Astrocyte (in vitro differentiated cells and primary cell): ENCODE measurements around the gene HOXD12. TPM values are rescaled to one million over a fixed set of nuclear protein-coding genes. Genes with fewer than 3 reads are reported as not detected.

Experiments
- DNase-seq: peaks from one replicate; pipeline ENCODE4 v3.0.0-alpha.2; 2010; ENCODE audit warnings: low read depth
- FAIRE-seq: peaks from 2 replicates; lab custom pipeline; 2011; peaks lifted over from hg19 to GRCh38; lab: Jason Lieb, UNC
- H2AFZ ChIP-seq: 2 replicates; pipeline ENCODE4 v1.6.0; 2012; ENCODE audit warnings: low read depth, low read length, inconsistent platforms
- H3K27ac ChIP-seq: 2 replicates; pipeline ENCODE4 v1.5.1; 2011; ENCODE audit warnings: low read depth, low read length, inconsistent platforms
- H3K27me3 ChIP-seq: 2 replicates; pipeline ENCODE4 v1.6.0; 2011; ENCODE audit warnings: low read length, inconsistent platforms; ENCODE audit not compliant: insufficient read depth
- H3K36me3 ChIP-seq: 2 replicates; pipeline ENCODE4 v1.5.1; 2011; ENCODE audit warnings: low read length, inconsistent platforms; ENCODE audit not compliant: insufficient read depth
- H3K4me1 ChIP-seq: 2 replicates; pipeline ENCODE4 v1.5.1; 2011; ENCODE audit warnings: low read length, inconsistent platforms; ENCODE audit not compliant: insufficient read depth
- H3K4me2 ChIP-seq: 2 replicates; pipeline ENCODE4 v1.6.0; 2012; ENCODE audit warnings: low read length, inconsistent platforms
- H3K4me3 ChIP-seq: 2 replicates; pipeline ENCODE4 v1.5.1; 2011; ENCODE audit warnings: low read depth, mild to moderate bottlenecking, low read length, inconsistent platforms; ENCODE audit not compliant: insufficient read depth
- H3K79me2 ChIP-seq: 2 replicates; pipeline ENCODE4 v1.6.0; 2012; ENCODE audit warnings: mild to moderate bottlenecking, low read length, inconsistent platforms; ENCODE audit not compliant: insufficient read depth
- H3K9ac ChIP-seq: 2 replicates; pipeline ENCODE4 v1.6.0; 2012; ENCODE audit warnings: mild to moderate bottlenecking, low read length, inconsistent platforms
- H3K9me3 ChIP-seq: 2 replicates; pipeline ENCODE4 v1.5.1; 2012; ENCODE audit warnings: low read depth, mild to moderate bottlenecking, low read length, inconsistent platforms; ENCODE audit not compliant: insufficient read depth
- H4K20me1 ChIP-seq: 2 replicates; pipeline ENCODE4 v1.6.0; 2012; ENCODE audit warnings: low read length, inconsistent platforms; ENCODE audit not compliant: insufficient read depth
- H3K27ac Mint-ChIP-seq: one replicate; pipeline ENCODE4 v1.8.0; 2021; ENCODE audit warnings: mild to moderate bottlenecking, mixed read lengths; ENCODE audit not compliant: unreplicated experiment
- H3K27me3 Mint-ChIP-seq: one replicate; pipeline ENCODE4 v1.8.0; 2021; ENCODE audit warnings: low read depth, mixed read lengths; ENCODE audit not compliant: unreplicated experiment
- H3K36me3 Mint-ChIP-seq: one replicate; pipeline ENCODE4 v1.8.0; 2021; ENCODE audit warnings: low read depth, mixed read lengths; ENCODE audit not compliant: unreplicated experiment
- H3K4me1 Mint-ChIP-seq: one replicate; pipeline ENCODE4 v1.8.0; 2021; ENCODE audit warnings: low read depth, mixed read lengths; ENCODE audit not compliant: unreplicated experiment
- H3K4me3 Mint-ChIP-seq: one replicate; pipeline ENCODE4 v1.8.0; 2021; ENCODE audit warnings: mild to moderate bottlenecking, moderate library complexity, mixed read lengths; ENCODE audit not compliant: unreplicated experiment
- H3K9me3 Mint-ChIP-seq: one replicate; pipeline ENCODE4 v1.8.0; 2021; ENCODE audit warnings: mild to moderate bottlenecking, mixed read lengths; ENCODE audit not compliant: unreplicated experiment
- EZH2 ChIP-seq: IDR thresholded peaks from 2 replicates; pipeline ENCODE4 v1.6.1; 2012; ENCODE audit warnings: mild to moderate bottlenecking, low read length, inconsistent platforms; ENCODE audit not compliant: insufficient read depth
- total RNA-seq: library from RNA; stranded (reverse); gene quantifications from 2 replicates; pipeline ENCODE4 v1.2.1, GENCODE V29; 2021
- TF ChIP-seq, protein P1 (sequence below): IDR thresholded peaks from 2 replicates; pipeline ENCODE4 v1.5.1; 2011; ENCODE audit warnings: low read depth, mild to moderate bottlenecking, inconsistent platforms, low read length, moderate library complexity; ENCODE audit not compliant: insufficient read depth

The HOXD12 gene
- total RNA-seq, 1 donor from 2014 or later: not detected

- Mint-ChIP-seq H3K27me3 (peaks cover 91% of the 10 kb centered on the region), H3K4me3 (no peak overlapping the region), H3K9me3 (peaks cover 31% of the 10 kb centered on the region), H3K27ac (peak overlapping the region; percentile 79), H3K4me1 (peaks cover 4% of the 10 kb centered on the region), H3K36me3 (peaks cover 3% of the 10 kb centered on the region)
- H3K4me3 ChIP-seq: no peak overlapping the region
- H4K20me1 ChIP-seq: peaks cover 10% of the 10 kb centered on the region
- H3K79me2 ChIP-seq: no peaks in the 10 kb centered on the region
- DNase-seq (no peak), FAIRE-seq (no peak)
- peaks cover 95% of the 10 kb centered on the region for H3K27me3 ChIP-seq
- H3K36me3 ChIP-seq: no peaks in the 10 kb centered on the region
- peaks cover 4% of the 10 kb centered on the region for H3K9me3 ChIP-seq
- no peak overlapping the region for H3K27ac ChIP-seq
- H3K4me2 ChIP-seq: peak overlapping the region; percentile 41
- no peak overlapping the region for H2AFZ ChIP-seq
- TF ChIP-seq, protein P1, sequence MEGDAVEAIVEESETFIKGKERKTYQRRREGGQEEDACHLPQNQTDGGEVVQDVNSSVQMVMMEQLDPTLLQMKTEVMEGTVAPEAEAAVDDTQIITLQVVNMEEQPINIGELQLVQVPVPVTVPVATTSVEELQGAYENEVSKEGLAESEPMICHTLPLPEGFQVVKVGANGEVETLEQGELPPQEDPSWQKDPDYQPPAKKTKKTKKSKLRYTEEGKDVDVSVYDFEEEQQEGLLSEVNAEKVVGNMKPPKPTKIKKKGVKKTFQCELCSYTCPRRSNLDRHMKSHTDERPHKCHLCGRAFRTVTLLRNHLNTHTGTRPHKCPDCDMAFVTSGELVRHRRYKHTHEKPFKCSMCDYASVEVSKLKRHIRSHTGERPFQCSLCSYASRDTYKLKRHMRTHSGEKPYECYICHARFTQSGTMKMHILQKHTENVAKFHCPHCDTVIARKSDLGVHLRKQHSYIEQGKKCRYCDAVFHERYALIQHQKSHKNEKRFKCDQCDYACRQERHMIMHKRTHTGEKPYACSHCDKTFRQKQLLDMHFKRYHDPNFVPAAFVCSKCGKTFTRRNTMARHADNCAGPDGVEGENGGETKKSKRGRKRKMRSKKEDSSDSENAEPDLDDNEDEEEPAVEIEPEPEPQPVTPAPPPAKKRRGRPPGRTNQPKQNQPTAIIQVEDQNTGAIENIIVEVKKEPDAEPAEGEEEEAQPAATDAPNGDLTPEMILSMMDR: no peak
- TF ChIP-seq EZH2: peak; percentile 95
- H3K9ac ChIP-seq: no peak overlapping the region
- H3K4me1 ChIP-seq: peaks cover 7% of the 10 kb centered on the region
These were observed 6.3 kb upstream of the HOXD12 start for GRCh38 chr2:176093145-176093897.

- peaks cover 4% of the 10 kb centered on the region for H3K9me3 ChIP-seq
- peaks cover 95% of the 10 kb centered on the region for H3K27me3 ChIP-seq
- peaks cover 7% of the 10 kb centered on the region for H3K4me1 ChIP-seq
- H4K20me1 ChIP-seq: peaks cover 10% of the 10 kb centered on the region
- Mint-ChIP-seq H3K9me3 (peaks cover 30% of the 10 kb centered on the region), H3K36me3 (peaks cover 3% of the 10 kb centered on the region), H3K4me1 (peaks cover 4% of the 10 kb centered on the region), H3K27ac (peak overlapping the region; percentile 79), H3K27me3 (peaks cover 89% of the 10 kb centered on the region), H3K4me3 (no peak overlapping the region)
- DNase-seq: no peak
- H3K36me3 ChIP-seq: no peaks in the 10 kb centered on the region
- H3K4me2 ChIP-seq: no peak overlapping the region
- H3K9ac ChIP-seq: no peak overlapping the region
- TF ChIP-seq EZH2: no peak
- TF ChIP-seq, protein P1: no peak
- no peak overlapping the region for H2AFZ ChIP-seq
- no peaks in the 10 kb centered on the region for H3K79me2 ChIP-seq
- FAIRE-seq: no peak
- no peak overlapping the region for H3K27ac ChIP-seq
- H3K4me3 ChIP-seq: no peak overlapping the region
These were observed 5.7 kb upstream of the HOXD12 start for GRCh38 chr2:176093898-176094249.

- DNase-seq: no peak
- Histone ChIP-seq H3K79me2 (no peaks in the 10 kb centered on the region), H3K9ac (no peak overlapping the region), H3K27me3 (peaks cover 95% of the 10 kb centered on the region), H3K27ac (no peak overlapping the region), H3K4me2 (no peak overlapping the region), H4K20me1 (peaks cover 10% of the 10 kb centered on the region), H3K36me3 (no peaks in the 10 kb centered on the region), H2AFZ (no peak overlapping the region), H3K4me1 (peaks cover 7% of the 10 kb centered on the region), H3K4me3 (no peak overlapping the region), H3K9me3 (peaks cover 4% of the 10 kb centered on the region)
- Mint-ChIP-seq H3K9me3 (peaks cover 29% of the 10 kb centered on the region), H3K4me3 (no peak overlapping the region), H3K36me3 (peaks cover 3% of the 10 kb centered on the region), H3K27me3 (peaks cover 89% of the 10 kb centered on the region), H3K4me1 (peaks cover 4% of the 10 kb centered on the region), H3K27ac (no peak overlapping the region)
- TF ChIP-seq EZH2: no peak
- TF ChIP-seq, protein P1: no peak
- no peak for FAIRE-seq
These were observed 5.2 kb upstream of the HOXD12 start for GRCh38 chr2:176094349-176094748.
